ENCODE measurements around the gene SYTL2. TPM values are rescaled to one million over a fixed set of nuclear protein-coding genes. Genes with fewer than 3 reads are reported as not detected.

Gene SYTL2
- total RNA-seq, 1 donor from 2014 or later: 38.7 TPM

DNA sequence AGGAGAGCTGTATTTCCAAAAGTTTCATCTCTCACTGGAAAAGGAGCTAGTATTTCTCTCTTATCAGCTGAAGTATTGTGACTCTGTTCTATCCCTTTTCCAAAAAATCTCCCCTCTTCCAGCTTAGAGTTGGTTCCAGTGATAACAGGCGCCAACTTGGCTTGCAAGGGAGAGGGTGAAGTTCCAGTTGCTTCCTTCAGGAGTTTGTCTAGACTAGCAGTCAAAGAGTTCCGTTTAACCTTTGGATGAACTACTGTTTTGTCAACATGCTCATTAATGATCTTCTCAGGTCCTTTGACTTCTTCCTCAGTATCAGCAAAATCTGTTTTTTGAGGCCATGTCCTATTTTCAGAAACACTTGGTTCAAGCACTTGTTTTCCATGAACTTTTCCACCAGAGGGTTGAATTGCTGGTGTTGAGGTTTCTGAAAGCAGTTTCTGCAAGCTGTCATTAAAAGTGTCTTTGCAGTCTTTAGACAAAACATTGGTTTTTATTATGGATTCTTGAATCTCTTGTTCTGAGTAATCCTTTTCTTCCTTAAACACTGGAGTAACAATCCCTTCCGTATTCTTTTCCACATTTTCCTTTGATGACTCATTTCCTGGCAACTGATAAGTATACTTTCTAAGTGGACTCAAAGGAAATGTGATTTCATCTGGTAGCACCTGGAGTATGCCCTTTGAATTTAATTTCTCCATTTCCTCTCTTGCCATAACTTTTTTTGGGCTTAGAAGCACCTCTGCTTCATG is 85.3 kb downstream of the SYTL2 start:
- intact Hi-C loops (cut with micrococcal nuclease): no loop called here
- H3K4me3 Mint-ChIP-seq: no peak overlapping the region
- no peak overlapping the region for H3K27ac Mint-ChIP-seq
- no peak for DNase-seq (ENCODE audit: low spot score)
- H3K36me3 Mint-ChIP-seq (ENCODE audit: low read depth): peaks cover 60% of the 10 kb centered on the region
- H3K9me3 Mint-ChIP-seq: no peaks in the 10 kb centered on the region
- H3K4me1 Mint-ChIP-seq (ENCODE audit: low read depth): peaks cover 5% of the 10 kb centered on the region
- H3K27me3 Mint-ChIP-seq (ENCODE audit: insufficient read depth): peaks cover 3% of the 10 kb centered on the region

DNA sequence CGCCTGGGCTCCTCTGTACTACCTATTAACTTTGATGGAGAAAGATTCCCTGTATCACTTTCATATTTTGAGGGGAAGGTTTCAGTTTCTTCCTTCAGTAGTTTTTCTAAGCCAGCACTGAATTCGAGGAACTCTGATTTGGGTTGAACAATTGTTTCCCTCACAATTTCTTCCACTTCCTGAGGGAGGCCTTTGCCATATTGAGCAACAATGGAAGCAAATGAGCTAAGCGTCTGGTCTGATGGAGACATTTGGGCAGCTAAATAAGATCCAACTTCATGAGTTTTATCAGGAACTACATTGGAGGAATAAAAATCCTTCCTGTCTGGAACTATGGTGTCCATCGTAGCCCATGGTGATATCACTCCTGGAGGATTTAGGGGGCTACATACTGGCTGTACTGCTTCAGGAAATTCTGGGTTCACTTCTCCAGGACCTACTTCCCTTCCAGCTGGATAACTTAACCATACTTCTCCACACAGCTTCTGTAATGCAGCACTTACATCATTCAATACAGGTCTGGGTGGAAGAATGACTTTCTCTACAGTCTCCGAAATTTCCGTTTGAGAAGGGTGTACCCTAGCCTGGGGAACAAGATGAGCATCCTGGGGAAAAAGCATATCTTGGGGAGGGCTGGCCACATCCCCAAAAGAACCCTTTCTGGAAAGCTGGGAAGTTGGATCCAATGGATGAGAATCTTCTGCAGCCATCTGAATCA is 86.0 kb downstream of the SYTL2 start:
- no peaks in the 10 kb centered on the region for H3K9me3 Mint-ChIP-seq
- H3K4me3 Mint-ChIP-seq: no peak overlapping the region
- H3K4me1 Mint-ChIP-seq (ENCODE audit: low read depth): peaks cover 5% of the 10 kb centered on the region
- H3K36me3 Mint-ChIP-seq (ENCODE audit: low read depth): peaks cover 59% of the 10 kb centered on the region
- intact Hi-C loops (cut with micrococcal nuclease): no loop called here
- H3K27ac Mint-ChIP-seq: no peak overlapping the region
- DNase-seq (ENCODE audit: low spot score): no peak
- H3K27me3 Mint-ChIP-seq (ENCODE audit: insufficient read depth): peaks cover 4% of the 10 kb centered on the region

DNA sequence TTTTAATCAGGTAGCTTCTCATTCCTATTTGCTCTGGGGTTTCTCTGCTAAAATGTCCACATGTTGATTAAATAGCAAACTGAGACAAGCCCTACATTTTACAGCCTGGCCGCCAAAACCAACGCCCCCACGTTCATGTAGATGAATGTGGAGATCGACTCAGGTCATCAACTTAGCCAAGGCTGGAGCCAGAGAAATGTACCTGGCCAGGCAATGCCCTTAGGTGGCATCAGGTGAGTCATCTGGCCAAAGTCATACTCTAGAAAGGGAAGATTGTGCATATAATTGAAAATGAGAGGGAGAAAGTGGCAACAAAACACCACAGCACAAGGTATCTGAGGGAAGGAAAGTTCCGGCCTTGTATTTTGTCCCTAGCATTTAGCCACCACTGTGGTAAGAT is 87.9 kb downstream of the SYTL2 start:
- no peaks in the 10 kb centered on the region for H3K9me3 Mint-ChIP-seq
- H3K4me3 Mint-ChIP-seq: no peak overlapping the region
- intact Hi-C loops (cut with micrococcal nuclease): no loop called here
- H3K4me1 Mint-ChIP-seq (ENCODE audit: low read depth): peaks cover 5% of the 10 kb centered on the region
- peaks cover 57% of the 10 kb centered on the region for H3K36me3 Mint-ChIP-seq (ENCODE audit: low read depth)
- no peak overlapping the region for H3K27ac Mint-ChIP-seq
- H3K27me3 Mint-ChIP-seq (ENCODE audit: insufficient read depth): peaks cover 6% of the 10 kb centered on the region
- DNase-seq (ENCODE audit: low spot score): no peak

- Mint-ChIP-seq H3K27ac (no peak overlapping the region), H3K4me3 (no peak overlapping the region), H3K36me3 (ENCODE audit: low read depth) (peaks cover 45% of the 10 kb centered on the region), H3K4me1 (ENCODE audit: low read depth) (peaks cover 5% of the 10 kb centered on the region), H3K27me3 (ENCODE audit: insufficient read depth) (peaks cover 6% of the 10 kb centered on the region), H3K9me3 (no peaks in the 10 kb centered on the region)
- intact Hi-C loops (cut with micrococcal nuclease): no loop called here
- DNase-seq (ENCODE audit: low spot score): no peak
Measured at GRCh38 chr11:85721191-85721590, 89.8 kb downstream of the SYTL2 start.

GRCh38 chr11:85718991-85719807 is 91.7 kb downstream of the SYTL2 start:
- intact Hi-C loops (cut with micrococcal nuclease): no loop called here
- peaks cover 6% of the 10 kb centered on the region for H3K27me3 Mint-ChIP-seq (ENCODE audit: insufficient read depth)
- no peaks in the 10 kb centered on the region for H3K9me3 Mint-ChIP-seq
- no peak overlapping the region for H3K27ac Mint-ChIP-seq
- peaks cover 31% of the 10 kb centered on the region for H3K36me3 Mint-ChIP-seq (ENCODE audit: low read depth)
- H3K4me3 Mint-ChIP-seq: no peak overlapping the region
- no peak for DNase-seq (ENCODE audit: low spot score)
- H3K4me1 Mint-ChIP-seq (ENCODE audit: low read depth): no peaks in the 10 kb centered on the region

- intact Hi-C loops (cut with micrococcal nuclease): no loop called here
- H3K9me3 Mint-ChIP-seq: no peaks in the 10 kb centered on the region
- DNase-seq (ENCODE audit: low spot score): no peak
- H3K27ac Mint-ChIP-seq: no peak overlapping the region
- H3K27me3 Mint-ChIP-seq (ENCODE audit: insufficient read depth): peaks cover 6% of the 10 kb centered on the region
- H3K4me1 Mint-ChIP-seq (ENCODE audit: low read depth): no peaks in the 10 kb centered on the region
- no peak overlapping the region for H3K4me3 Mint-ChIP-seq
- H3K36me3 Mint-ChIP-seq (ENCODE audit: low read depth): peaks cover 35% of the 10 kb centered on the region
Measured at GRCh38 chr11:85718126-85718943, 92.6 kb downstream of the SYTL2 start.

- no peak for DNase-seq (ENCODE audit: low spot score)
- H3K4me3 Mint-ChIP-seq: no peak overlapping the region
- peaks cover 6% of the 10 kb centered on the region for H3K27me3 Mint-ChIP-seq (ENCODE audit: insufficient read depth)
- H3K9me3 Mint-ChIP-seq: no peaks in the 10 kb centered on the region
- no peaks in the 10 kb centered on the region for H3K4me1 Mint-ChIP-seq (ENCODE audit: low read depth)
- peaks cover 31% of the 10 kb centered on the region for H3K36me3 Mint-ChIP-seq (ENCODE audit: low read depth)
- no peak overlapping the region for H3K27ac Mint-ChIP-seq
- intact Hi-C loops (cut with micrococcal nuclease): no loop called here
Measured at GRCh38 chr11:85717429-85717828, 93.5 kb downstream of the SYTL2 start.

- Mint-ChIP-seq H3K27me3 (ENCODE audit: insufficient read depth) (no peaks in the 10 kb centered on the region), H3K4me1 (ENCODE audit: low read depth) (peaks cover 5% of the 10 kb centered on the region), H3K9me3 (no peaks in the 10 kb centered on the region), H3K27ac (no peak overlapping the region), H3K4me3 (no peak overlapping the region), H3K36me3 (ENCODE audit: low read depth) (peaks cover 20% of the 10 kb centered on the region)
- intact Hi-C loops (cut with micrococcal nuclease): no loop called here
- no peak for DNase-seq (ENCODE audit: low spot score)
Measured at GRCh38 chr11:85712953-85713352, 98.0 kb downstream of the SYTL2 start.

DNA sequence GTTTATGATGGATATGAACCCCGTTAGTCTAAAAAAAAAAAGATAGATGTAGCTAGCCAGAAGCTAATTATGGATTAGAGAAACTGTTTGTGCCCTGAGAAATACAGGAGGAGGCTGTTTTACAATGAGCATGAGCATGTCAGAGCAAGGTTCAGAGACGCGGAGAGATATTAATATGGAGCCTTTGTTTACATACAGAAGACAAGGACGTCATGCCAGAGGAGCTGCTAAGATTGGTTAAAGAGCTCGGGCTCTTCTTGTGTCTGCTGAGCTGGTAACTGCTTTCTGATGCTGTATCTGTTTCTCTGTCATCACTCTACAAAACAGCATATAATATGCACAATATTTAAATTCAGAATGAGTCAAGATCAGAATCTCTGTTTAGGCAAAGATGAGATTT is 100.0 kb downstream of the SYTL2 start:
- H3K27ac Mint-ChIP-seq: no peak overlapping the region
- H3K36me3 Mint-ChIP-seq (ENCODE audit: low read depth): peaks cover 32% of the 10 kb centered on the region
- DNase-seq (ENCODE audit: low spot score): no peak
- no peaks in the 10 kb centered on the region for H3K27me3 Mint-ChIP-seq (ENCODE audit: insufficient read depth)
- H3K9me3 Mint-ChIP-seq: no peaks in the 10 kb centered on the region
- peaks cover 5% of the 10 kb centered on the region for H3K4me1 Mint-ChIP-seq (ENCODE audit: low read depth)
- H3K4me3 Mint-ChIP-seq: no peak overlapping the region
- intact Hi-C loops (cut with micrococcal nuclease): no loop called here

- no peak overlapping the region for H3K4me3 Mint-ChIP-seq
- H3K27me3 Mint-ChIP-seq (ENCODE audit: insufficient read depth): no peaks in the 10 kb centered on the region
- peaks cover 36% of the 10 kb centered on the region for H3K36me3 Mint-ChIP-seq (ENCODE audit: low read depth)
- H3K4me1 Mint-ChIP-seq (ENCODE audit: low read depth): peaks cover 5% of the 10 kb centered on the region
- no peak for DNase-seq (ENCODE audit: low spot score)
- no peak overlapping the region for H3K27ac Mint-ChIP-seq
- intact Hi-C loops (cut with micrococcal nuclease): loop anchor here (2.0 kb wide), 1 partner anchor 35 kb away; no protein-coding TSS in a partner anchor
- no peaks in the 10 kb centered on the region for H3K9me3 Mint-ChIP-seq
Measured at GRCh38 chr11:85709941-85710702, 100.8 kb downstream of the SYTL2 start.

DNA sequence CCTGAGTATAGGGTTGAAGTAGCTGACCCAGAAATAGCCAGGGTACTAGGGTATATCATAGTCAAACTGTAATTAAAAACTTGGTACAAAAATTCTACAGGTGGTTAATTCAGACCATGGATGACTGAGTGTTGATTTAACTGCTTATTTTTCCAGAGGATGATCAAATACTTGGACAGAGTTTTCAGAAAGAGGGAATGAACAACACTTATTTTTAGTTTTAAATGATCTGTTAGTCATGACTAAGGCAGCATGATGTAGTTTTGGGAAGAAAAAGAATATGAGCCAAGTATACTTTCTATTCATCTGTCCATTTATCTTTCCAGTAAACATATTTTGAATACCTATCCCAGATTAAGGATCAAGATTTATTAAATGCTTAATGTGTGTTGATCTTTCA is 105.1 kb downstream of the SYTL2 start:
- Mint-ChIP-seq H3K9me3 (peaks cover 11% of the 10 kb centered on the region), H3K36me3 (ENCODE audit: low read depth) (peaks cover 44% of the 10 kb centered on the region), H3K27me3 (ENCODE audit: insufficient read depth) (no peaks in the 10 kb centered on the region), H3K4me3 (no peak overlapping the region), H3K4me1 (ENCODE audit: low read depth) (peaks cover 6% of the 10 kb centered on the region), H3K27ac (no peak overlapping the region)
- DNase-seq (ENCODE audit: low spot score): no peak
- intact Hi-C loops (cut with micrococcal nuclease): no loop called here

DNA sequence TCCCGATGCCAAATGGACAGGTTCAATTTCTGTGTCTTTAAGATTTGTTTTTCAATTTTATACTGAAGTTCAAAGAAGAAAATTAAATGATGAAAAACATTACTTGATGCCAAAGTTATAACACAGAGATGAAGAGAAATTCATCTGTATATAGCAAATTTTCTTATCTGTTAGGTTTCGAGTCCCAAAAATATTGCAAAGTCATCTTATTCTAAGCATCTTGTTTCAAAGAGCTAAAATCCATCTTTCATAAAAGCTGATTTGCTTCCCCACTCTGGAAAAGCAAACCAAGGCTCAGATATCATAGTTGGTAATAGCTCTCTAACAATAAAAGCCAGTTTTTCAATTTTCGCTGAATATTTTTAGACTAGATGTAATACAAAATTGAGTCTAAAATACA is 106.0 kb downstream of the SYTL2 start:
- intact Hi-C loops (cut with micrococcal nuclease): loop anchor here (5.0 kb wide), 1 partner anchor 62 kb away; no protein-coding TSS in a partner anchor
- DNase-seq (ENCODE audit: low spot score): no peak
- Mint-ChIP-seq H3K4me3 (no peak overlapping the region), H3K36me3 (ENCODE audit: low read depth) (peaks cover 43% of the 10 kb centered on the region), H3K9me3 (peaks cover 11% of the 10 kb centered on the region), H3K4me1 (ENCODE audit: low read depth) (peaks cover 14% of the 10 kb centered on the region), H3K27me3 (ENCODE audit: insufficient read depth) (no peaks in the 10 kb centered on the region), H3K27ac (no peak overlapping the region)
